K562 (cell line): ENCODE results near the gene GNAL. TPM values are rescaled to one million over a fixed set of nuclear protein-coding genes. Genes with fewer than 3 reads are reported as not detected.

Source experiments
- CLOCK ChIP-seq: fragments of 250-450 bp; sonication (Bioruptor Pico); IDR thresholded peaks from 2 replicates; pipeline ENCODE4 v1.4.0; 2020; ENCODE audit warnings: mild to moderate bottlenecking, moderate library complexity, borderline replicate concordance
- HCFC1 ChIP-seq: IDR thresholded peaks from 2 replicates; pipeline ENCODE4 v1.6.1; 2012; ENCODE audit warnings: low read depth, low read length, improper control_type of control experiment
- MBD1 ChIP-seq: fragments of 250-450 bp; sonication (Bioruptor Pico); IDR thresholded peaks from 2 replicates; pipeline ENCODE4 v1.8.0; 2022; ENCODE audit warnings: inconsistent platforms
- MECOM ChIP-seq: fragments of 250-450 bp; sonication (Bioruptor Pico); IDR thresholded peaks from 2 replicates; pipeline ENCODE4 v1.8.0; 2022; ENCODE audit warnings: inconsistent platforms
- MGA ChIP-seq: fragments of 450-650 bp; IDR thresholded peaks from 2 replicates; pipeline ENCODE4 v1.6.1; 2016; ENCODE audit warnings: mild to moderate bottlenecking, moderate library complexity
- RFX1 ChIP-seq: fragments of 450-650 bp; IDR thresholded peaks from 2 replicates; pipeline ENCODE4 v1.6.1; 2016; ENCODE audit warnings: mild to moderate bottlenecking, moderate library complexity
- TBP ChIP-seq: optimal IDR thresholded peaks from 2 replicates; pipeline ENCODE3; 2011; ENCODE audit warnings: low read depth, low read length, improper control_type of control experiment
- TFE3 ChIP-seq: fragments of 450-650 bp; formaldehyde crosslinking; IDR thresholded peaks from 2 replicates; pipeline ENCODE4 v1.4.0; 2020; ENCODE audit warnings: mild to moderate bottlenecking, mixed read lengths
- ZNF766 ChIP-seq: fragments of 200-800 bp; sonication (Bioruptor generic); conservative IDR thresholded peaks from 2 replicates; pipeline ENCODE4 v1.6.1; 2016; ENCODE audit warnings: missing genetic modification characterization, missing compliant biosample characterization
- polyA plus RNA-seq, 8 experiments: library from polyadenylated mRNA; depleted of rRNA in 4 of 8; stranded (reverse) in 5 of 8; unstranded in 3 of 8; fragments of >200 nt; fragmentation: Nextera tagmentation in 2 of 8; fragmentation: Illumina TruSeq in 1 of 8; extraction: Ambion mirVana in 2 of 8; extraction: Trizol in 1 of 8; gene quantifications; 2 replicates each; pipeline versions ENCODE4 v1.2.1 to v1.2.3, GENCODE V29; 2011 to 2014; ENCODE audit warnings: inconsistent platforms in 1 of 8, missing spikeins in 1 of 8
- total RNA-seq, 7 experiments: library from RNA; depleted of rRNA in 6 of 7; stranded (reverse); fragments of >200 nt in 6 of 7; fragmentation: Illumina TruSeq in 2 of 7; extraction: Trizol in 2 of 7; gene quantifications; 2 replicates each; pipeline versions ENCODE4 v1.2.1 to v1.2.3, GENCODE V29; 2011 to 2021; ENCODE audit warnings: low replicate concordance in 1 of 7

Gene GNAL
- total and polyA plus RNA-seq, 9 of the 15 experiments (the other 6 are each of a cell fraction or from before 2014, with no cell fraction given): under 0.01 to 0.10 (median 0.01) TPM; not detected in 5

- TF ChIP-seq CLOCK (CRISPR knock-in tag): no peak
- TF ChIP-seq TBP: no peak
- no peak for TF ChIP-seq ZNF766 (CRISPR knock-in tag)
- no peak for TF ChIP-seq RFX1
- TF ChIP-seq MBD1 (CRISPR knock-in tag): no peak
- TF ChIP-seq TFE3: no peak
- TF ChIP-seq HCFC1: no peak
- TF ChIP-seq MGA: peak; percentile 56; the same call in 1 of the 2 replicates
- TF ChIP-seq MECOM (CRISPR knock-in tag): no peak
These were observed 168.3 kb downstream of the GNAL start (continued) for GRCh38 chr18:11857177-11857887.
